GM06990 (cell line): ENCODE data around the gene DYNLL2.

ENCODE experiments used
- DNase-seq: peaks from one replicate; pipeline ENCODE4 v3.0.0-alpha.2; 2011; ENCODE audit not compliant: insufficient read length; ENCODE audit errors: extremely low read depth
- H3K27me3 ChIP-seq: replicated peaks from 2 replicates; pipeline ENCODE4 v1.6.0; 2011; ENCODE audit warnings: low read length; ENCODE audit not compliant: control insufficient read depth, insufficient read depth
- H3K36me3 ChIP-seq: 2 replicates; pipeline ENCODE4 v1.5.1; 2011; ENCODE audit warnings: low read length; ENCODE audit not compliant: control insufficient read depth, insufficient read depth
- H3K4me3 ChIP-seq: replicated peaks from 2 replicates; pipeline ENCODE4 v1.5.1; 2011; ENCODE audit warnings: low read depth, mild to moderate bottlenecking, control low read depth, low read length
- TF ChIP-seq, protein P1 (sequence below): IDR thresholded peaks from 2 replicates; pipeline ENCODE4 v1.5.1; 2011; ENCODE audit warnings: low read length, control low read depth, mild to moderate bottlenecking, inconsistent platforms; ENCODE audit not compliant: insufficient read depth, poor library complexity, severe bottlenecking

The DYNLL2 gene

DNA sequence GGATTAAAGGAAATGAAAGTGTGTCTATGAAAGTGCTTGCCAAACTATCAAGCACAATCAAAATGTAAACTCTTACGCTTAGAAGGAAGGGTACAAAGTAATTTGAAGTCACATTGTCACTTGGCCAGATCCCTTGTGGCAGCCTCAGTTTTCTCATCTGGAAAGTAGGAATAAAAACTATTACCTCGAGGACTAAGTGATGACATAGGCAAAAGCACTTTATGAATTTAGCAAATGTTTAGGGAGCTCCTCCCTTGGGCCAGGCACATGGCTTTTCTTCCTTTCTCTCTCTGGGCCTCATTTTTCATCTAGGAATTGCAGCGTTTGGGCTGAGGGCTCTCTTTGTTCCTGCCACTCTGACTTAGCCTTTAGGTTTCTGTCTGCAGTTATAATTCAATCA lies 28.5 kb downstream of the DYNLL2 start:
- no peaks in the 10 kb centered on the region for H3K36me3 ChIP-seq
- TF ChIP-seq, protein P1, sequence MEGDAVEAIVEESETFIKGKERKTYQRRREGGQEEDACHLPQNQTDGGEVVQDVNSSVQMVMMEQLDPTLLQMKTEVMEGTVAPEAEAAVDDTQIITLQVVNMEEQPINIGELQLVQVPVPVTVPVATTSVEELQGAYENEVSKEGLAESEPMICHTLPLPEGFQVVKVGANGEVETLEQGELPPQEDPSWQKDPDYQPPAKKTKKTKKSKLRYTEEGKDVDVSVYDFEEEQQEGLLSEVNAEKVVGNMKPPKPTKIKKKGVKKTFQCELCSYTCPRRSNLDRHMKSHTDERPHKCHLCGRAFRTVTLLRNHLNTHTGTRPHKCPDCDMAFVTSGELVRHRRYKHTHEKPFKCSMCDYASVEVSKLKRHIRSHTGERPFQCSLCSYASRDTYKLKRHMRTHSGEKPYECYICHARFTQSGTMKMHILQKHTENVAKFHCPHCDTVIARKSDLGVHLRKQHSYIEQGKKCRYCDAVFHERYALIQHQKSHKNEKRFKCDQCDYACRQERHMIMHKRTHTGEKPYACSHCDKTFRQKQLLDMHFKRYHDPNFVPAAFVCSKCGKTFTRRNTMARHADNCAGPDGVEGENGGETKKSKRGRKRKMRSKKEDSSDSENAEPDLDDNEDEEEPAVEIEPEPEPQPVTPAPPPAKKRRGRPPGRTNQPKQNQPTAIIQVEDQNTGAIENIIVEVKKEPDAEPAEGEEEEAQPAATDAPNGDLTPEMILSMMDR, result no peak
- DNase-seq, result no peak
- no peaks in the 10 kb centered on the region for H3K27me3 ChIP-seq
- no peak overlapping the region for H3K4me3 ChIP-seq

DNA sequence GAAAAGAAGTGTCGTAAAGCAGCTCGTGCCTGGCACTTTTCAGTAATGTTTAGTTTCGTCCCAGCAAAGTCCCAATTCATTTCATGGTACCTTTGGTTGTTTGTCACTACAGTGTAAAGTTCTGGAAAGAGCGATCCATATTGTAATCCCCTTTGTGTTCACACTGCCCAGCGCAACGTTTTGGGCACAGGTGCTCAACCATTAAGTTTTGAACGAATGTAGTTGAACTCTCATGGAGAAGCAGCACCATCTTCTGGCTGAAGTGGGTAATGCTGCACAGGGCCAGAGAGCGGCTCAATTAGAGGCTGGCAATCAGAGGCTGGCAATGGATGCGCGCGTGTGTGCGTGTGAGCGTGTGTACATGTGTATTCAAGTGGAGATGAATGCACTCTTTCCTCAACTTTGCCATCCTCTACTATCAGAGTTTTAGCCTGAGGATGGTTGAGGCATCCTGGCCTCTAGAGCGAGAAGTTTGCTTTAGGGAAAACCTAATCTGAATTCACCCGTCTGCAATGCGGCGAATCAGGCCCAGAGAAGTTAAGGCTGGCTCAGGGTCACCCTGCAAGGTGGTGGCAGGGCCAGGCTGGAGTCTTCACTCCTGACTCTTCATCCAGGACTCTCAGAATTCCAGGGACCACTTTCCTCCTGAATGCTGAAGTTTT lies 29.9 kb downstream of the DYNLL2 start:
- TF ChIP-seq, protein P1, result peak; percentile 93
- no peaks in the 10 kb centered on the region for H3K36me3 ChIP-seq
- peak; percentile 32 for DNase-seq
- no peaks in the 10 kb centered on the region for H3K27me3 ChIP-seq
- no peak overlapping the region for H3K4me3 ChIP-seq

- TF ChIP-seq, protein P1, result no peak
- Histone ChIP-seq H3K36me3 (no peaks in the 10 kb centered on the region), H3K4me3 (no peak overlapping the region), H3K27me3 (no peaks in the 10 kb centered on the region)
- DNase-seq, result no peak
These were observed 30.7 kb downstream of the DYNLL2 start for GRCh38 chr17:58113947-58114346.

GRCh38 chr17:58117382-58117781 lies 34.2 kb downstream of the DYNLL2 start:
- TF ChIP-seq, protein P1, result no peak
- no peaks in the 10 kb centered on the region for H3K27me3 ChIP-seq

GRCh38 chr17:58119491-58119890 lies 36.3 kb downstream of the DYNLL2 start:
- no peaks in the 10 kb centered on the region for H3K27me3 ChIP-seq
- TF ChIP-seq, protein P1, result no peak

More at GRCh38 chr17:58117382-58117781, 34.2 kb downstream of the DYNLL2 start:
- DNase-seq, result no peak
- H3K36me3 ChIP-seq, result no peaks in the 10 kb centered on the region
- no peak overlapping the region for H3K4me3 ChIP-seq

More at GRCh38 chr17:58119491-58119890, 36.3 kb downstream of the DYNLL2 start:
- Histone ChIP-seq H3K36me3 (no peaks in the 10 kb centered on the region), H3K4me3 (no peak overlapping the region)
- no peak for DNase-seq
